GF-D8 (cell line): Measurements from ENCODE around the gene SOCS3.

Source experiments
- DNase-seq: peaks from one replicate; lab custom pipeline; 2025; lab: John Stamatoyannopoulos, UW

Gene SOCS3

GRCh38 chr17:78359997-78360370, at the start of gene SOCS3:
TSS of gene SOCS3 (minus strand) at chr17:78360077. CDS start at chr17:78359095, 982 bp downstream.
- peak; percentile 80 for DNase-seq

- no peak for DNase-seq
Measured at GRCh38 chr17:78409191-78409928, 49.5 kb upstream of the SOCS3 start.

- no peak for DNase-seq
Measured at GRCh38 chr17:78408476-78409050, 48.7 kb upstream of the SOCS3 start.

GRCh38 chr17:78407387-78408000, 47.6 kb upstream of the SOCS3 start:
- peak; percentile 41 for DNase-seq

- DNase-seq: no peak
Measured at GRCh38 chr17:78406920-78407319, 47.0 kb upstream of the SOCS3 start.

- no peak for DNase-seq
Measured at GRCh38 chr17:78406396-78406795, 46.5 kb upstream of the SOCS3 start.

- DNase-seq: no peak
Measured at GRCh38 chr17:78403822-78404221, 43.9 kb upstream of the SOCS3 start.

GRCh38 chr17:78401891-78402290, 42.0 kb upstream of the SOCS3 start:
- DNase-seq: no peak

- DNase-seq: no peak
Measured at GRCh38 chr17:78401246-78401645, 41.4 kb upstream of the SOCS3 start.

- DNase-seq: no peak
Measured at GRCh38 chr17:78400581-78401240, 40.8 kb upstream of the SOCS3 start.

- no peak for DNase-seq
Measured at GRCh38 chr17:78399693-78400144, 39.8 kb upstream of the SOCS3 start.

- no peak for DNase-seq
Measured at GRCh38 chr17:78399028-78399692, 39.3 kb upstream of the SOCS3 start.

GRCh38 chr17:78398390-78398789, 38.5 kb upstream of the SOCS3 start:
- no peak for DNase-seq

GRCh38 chr17:78397681-78398101, 37.8 kb upstream of the SOCS3 start:
- no peak for DNase-seq

GRCh38 chr17:78396441-78397337, 36.8 kb upstream of the SOCS3 start:
- no peak for DNase-seq

- DNase-seq: no peak
Measured at GRCh38 chr17:78395155-78395554, 35.3 kb upstream of the SOCS3 start.

- no peak for DNase-seq
Measured at GRCh38 chr17:78394209-78394608, 34.3 kb upstream of the SOCS3 start.

- no peak for DNase-seq
Measured at GRCh38 chr17:78393575-78393974, 33.7 kb upstream of the SOCS3 start.

- DNase-seq: no peak
Measured at GRCh38 chr17:78392295-78392694, 32.4 kb upstream of the SOCS3 start.

GRCh38 chr17:78391843-78392242, 32.0 kb upstream of the SOCS3 start:
- no peak for DNase-seq

- no peak for DNase-seq
Measured at GRCh38 chr17:78391051-78391431, 31.2 kb upstream of the SOCS3 start.
